GM12801 (cell line): ENCODE results near the gene PRRG4.

ENCODE experiments used
- CTCF ChIP-seq: IDR thresholded peaks from one replicate; pipeline ENCODE4 v1.5.1; 2011; ENCODE audit warnings: control low read depth; ENCODE audit not compliant: insufficient read length; ENCODE audit errors: extremely low read depth

PRRG4 gene

GRCh38 chr11:32821917-32822560 is 7.7 kb upstream of the PRRG4 start:
- no peak for TF ChIP-seq CTCF

GRCh38 chr11:32826113-32826512 is 3.6 kb upstream of the PRRG4 start:
- no peak for TF ChIP-seq CTCF

GRCh38 chr11:32827276-32827675 is 2.5 kb upstream of the PRRG4 start:
- TF ChIP-seq CTCF, result no peak

GRCh38 chr11:32829157-32829679 is 509 bp upstream of the PRRG4 start:
- no peak for TF ChIP-seq CTCF

- no peak for TF ChIP-seq CTCF
Measured at GRCh38 chr11:32830413-32830738, 649 bp downstream of the PRRG4 start.

GRCh38 chr11:32830796-32831195 is 1.1 kb downstream of the PRRG4 start:
- TF ChIP-seq CTCF, result no peak

GRCh38 chr11:32831221-32831620 is 1.5 kb downstream of the PRRG4 start:
- no peak for TF ChIP-seq CTCF
